HG03571 (cell line): ENCODE results near the gene SNED1.

Experiments
- ATAC-seq: cut with Tn5 transposase; IDR thresholded peaks from one replicate; pipeline ENCODE4 v1.9.1; 2021; ENCODE audit not compliant: unreplicated experiment

SNED1 gene

DNA sequence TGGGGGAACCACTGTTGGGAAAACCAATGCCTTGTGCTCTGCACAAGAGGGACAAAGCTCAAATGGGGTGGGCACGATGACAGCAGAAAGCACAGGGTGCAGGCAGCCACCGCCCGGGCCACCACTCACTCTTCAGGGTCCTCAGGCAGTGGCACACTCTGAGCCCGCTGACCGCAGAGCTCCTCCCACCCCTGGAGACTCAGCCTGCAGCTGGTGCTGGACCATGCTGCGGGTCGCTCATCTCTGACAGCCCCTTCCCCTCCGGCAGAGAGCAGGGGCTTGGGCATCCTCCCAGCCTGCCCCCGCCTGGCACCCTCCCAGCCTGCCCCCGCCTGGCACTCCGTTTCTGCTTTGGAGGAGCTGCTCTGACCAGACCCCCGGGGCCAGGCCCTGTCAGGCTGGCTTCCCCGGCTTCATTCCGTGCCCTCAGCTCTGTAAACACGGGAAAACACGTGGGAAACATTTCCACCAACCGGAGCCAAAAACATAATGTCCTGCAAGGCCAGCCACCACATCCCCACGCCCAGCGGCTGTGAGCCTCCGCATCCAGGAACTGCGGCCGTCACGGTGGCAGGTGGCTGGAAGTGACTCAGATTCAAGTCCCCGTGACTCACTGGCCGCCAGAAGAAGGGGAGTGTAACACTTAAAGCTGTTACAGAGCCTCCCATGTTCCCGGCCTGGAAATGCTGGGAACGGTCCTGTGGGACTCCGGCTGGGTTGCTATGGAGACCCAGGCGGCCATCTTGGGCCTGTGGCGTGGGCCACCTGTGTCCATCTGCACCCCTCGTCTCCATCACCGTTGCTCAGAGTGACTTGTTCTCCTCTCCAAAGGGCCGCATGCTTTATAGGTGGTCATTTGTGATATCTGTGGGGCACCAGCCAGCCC is 6.8 kb upstream of the SNED1 start:
- ATAC-seq, result no peak

DNA sequence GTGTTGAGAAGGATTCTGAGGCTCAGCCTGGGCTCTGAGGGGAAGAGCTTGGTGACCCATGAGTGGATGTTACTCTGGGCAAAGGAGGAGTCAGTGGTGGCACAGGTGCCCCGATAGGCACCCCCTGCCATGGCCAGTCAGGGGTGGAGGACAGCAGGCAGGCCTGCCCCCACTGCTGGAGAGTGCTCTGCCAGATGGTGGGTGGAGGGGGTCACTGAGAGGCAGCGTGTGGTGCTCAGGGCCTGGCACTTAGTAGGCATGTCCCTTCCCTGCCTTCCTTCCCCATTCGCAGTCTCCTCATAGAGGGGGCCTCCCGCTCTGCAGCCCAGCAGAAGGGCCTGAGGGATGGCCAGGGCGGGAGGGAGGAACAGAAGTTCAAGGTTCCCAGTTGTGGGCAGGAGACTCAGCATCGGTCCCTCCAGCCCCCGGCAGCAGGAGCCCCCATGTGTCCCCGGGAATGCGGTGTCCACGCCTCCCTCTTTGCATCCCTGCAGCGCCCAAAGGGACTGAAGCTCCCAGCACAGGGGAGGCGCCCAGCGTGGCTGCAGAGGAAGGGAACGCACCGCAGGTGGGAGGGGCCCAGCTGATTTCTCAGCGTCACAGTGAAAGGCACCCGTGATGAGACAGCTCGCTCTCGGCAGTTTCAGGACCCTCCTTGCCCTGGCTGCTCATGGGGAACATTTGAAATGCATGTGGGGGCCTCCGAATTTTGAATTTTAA is 5.7 kb upstream of the SNED1 start:
- ATAC-seq, result no peak

DNA sequence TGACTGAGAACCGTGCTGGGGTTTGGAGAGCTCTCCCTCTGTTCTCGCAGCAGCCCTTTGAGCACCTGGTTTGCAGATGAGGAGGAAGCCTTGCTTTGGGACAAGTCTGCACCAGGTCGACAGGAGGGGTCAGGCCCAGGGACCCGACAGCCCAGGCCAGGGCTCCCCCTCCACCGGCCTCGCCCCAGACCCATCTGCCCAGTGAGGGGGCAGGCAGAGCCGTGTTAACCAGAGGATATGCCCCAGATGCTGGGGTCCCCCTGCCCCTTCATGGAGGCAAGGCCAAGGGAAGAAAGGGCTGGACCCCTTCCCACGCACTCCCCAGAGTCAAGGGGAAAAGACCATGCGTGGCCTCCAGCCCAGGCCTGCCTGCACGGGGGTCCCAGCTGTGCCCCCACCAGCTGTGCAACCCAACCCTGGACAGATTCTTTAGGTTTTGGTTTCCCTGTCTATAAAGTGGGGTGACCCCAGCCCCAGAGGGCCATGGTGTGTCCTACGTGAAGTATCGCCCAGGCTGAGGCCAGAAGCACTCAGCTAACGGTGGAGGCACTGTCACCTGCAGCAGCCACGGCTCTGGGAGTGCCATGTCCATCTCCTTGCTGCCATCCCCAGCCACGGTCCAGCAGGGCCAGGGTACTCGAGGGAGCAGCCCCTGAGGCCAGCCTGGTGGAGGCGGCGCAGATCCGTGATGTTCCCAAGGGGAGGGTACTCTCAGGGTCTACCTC is 4.8 kb upstream of the SNED1 start:
- ATAC-seq, result no peak

DNA sequence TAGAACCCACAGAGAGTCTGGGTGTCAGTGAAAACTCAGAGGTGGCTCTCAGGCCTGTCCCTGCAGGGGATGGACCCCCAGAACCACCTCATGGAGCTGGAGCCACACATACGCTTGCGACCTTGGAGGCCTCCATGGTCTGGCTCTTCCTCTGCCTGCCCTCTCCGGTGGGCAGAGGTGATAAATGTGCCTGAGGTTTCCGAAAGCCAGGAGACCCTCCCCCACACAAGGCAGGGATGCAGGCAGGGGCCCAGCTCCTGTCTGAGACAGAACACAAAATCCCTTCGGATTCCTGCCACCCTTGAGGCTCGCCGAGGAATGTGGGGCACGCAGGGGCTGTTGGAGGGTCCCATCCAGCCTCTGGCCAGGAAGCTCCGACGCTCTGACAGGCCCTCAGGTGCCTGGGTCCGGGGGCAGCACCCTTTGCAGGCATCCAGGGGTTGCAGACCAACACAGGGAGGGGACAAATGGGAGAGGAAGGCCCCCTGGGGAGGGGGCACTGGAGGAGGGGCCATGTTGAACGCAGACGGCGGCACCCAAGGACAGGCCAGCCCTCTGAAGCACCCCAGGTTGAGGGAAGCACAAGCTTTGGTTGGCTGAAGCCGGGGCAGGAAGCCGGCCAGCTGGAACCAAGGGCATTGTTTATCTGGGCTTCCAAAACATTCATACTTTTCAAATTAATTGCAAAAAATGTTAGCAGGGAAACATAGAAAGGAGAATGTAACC is 4.1 kb upstream of the SNED1 start:
- ATAC-seq, result no peak

DNA sequence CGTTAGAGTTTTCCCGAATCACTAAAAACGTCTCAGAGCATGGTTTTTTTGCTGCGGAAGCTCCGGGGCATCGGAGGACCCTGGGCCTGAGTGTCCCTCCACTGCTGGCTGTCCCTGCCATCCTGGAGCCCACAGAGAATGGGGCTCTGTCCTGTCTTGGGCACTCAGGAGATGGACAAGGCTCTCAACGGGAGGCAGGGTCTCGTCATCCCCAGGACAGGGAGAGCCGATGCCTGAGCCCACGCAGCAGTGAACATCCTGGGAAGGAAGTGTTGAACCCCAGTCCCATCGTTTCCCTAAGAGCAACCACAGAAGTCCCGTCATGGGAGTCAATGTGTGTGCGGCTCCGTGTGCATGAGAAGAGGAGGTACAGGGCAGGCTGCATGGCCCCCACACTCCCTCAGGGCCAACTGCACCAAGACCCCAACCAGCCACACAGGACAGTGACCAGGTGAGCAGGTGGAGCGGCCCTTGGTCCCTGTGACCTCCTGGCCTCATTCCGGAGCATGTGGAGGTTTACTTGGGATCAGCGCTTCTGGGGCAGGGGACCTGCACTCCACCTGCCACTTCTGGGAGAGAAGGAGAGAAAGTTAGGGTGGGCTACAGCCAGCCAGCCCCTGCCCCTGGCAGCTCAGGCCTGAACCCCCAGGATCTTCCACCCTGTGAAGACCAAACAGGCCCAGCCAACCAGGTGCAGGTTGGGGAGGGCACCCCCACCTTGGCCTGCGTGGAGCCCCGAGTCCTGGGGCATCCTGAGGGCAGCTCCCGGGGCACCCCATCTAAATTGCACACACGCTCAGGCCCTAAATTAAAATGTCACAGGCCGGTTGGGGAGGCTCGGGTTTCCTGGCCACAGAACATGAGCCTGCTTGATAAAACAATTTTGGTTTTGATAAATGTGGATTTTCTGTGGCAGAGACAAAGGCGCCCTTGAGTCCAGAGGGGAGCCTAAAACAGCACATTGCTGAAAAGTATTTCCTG is 3.1 kb upstream of the SNED1 start:
- no peak for ATAC-seq

DNA sequence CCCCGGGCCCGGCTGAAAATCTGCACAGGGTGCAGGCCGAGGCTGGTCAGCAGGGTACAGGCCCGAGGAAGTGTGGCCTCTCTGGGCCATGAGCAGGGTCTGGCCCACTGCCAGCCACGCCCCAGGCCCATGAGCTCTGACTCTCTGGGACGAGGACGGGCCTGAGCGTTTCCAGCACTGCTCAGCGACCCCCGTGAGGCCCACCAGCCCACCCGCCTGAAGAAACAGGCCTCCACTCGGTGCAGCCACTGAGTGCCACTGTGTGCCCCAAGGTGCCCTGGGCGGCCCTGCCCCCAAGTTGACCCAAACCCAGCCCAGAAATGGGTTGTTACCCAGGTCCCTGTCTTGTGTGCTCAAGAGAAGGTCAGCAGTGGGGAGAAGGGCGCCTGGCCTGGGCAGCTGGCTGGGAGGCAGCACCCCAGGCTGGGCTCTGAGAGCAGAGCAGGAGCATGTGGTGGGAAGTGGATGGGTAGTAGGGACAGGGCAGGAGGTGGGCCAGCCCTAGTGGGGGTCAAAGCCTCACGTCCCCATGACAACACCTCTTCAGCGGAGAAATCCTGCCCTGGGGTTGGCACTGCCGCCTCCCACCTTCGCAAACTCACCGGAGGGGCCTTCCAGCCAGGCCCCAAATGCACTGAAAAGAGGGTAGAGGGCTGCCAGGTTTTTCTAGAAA is 2.1 kb upstream of the SNED1 start:
- no peak for ATAC-seq

DNA sequence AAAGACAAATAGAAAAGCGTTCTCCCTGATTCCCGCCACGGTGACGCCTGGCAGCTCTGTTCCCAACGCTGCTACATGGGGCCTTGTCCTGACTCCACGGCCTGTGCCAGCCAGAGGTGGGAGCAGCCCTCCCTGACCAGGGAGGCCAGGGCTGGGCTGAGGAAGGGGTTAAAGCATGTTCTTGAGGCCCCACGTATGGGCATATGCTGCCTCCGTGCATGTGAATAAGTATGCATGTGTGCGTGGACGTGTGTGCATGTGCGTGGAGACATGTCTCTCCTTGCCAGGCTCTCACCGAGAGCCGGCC is 1.6 kb upstream of the SNED1 start:
- ATAC-seq, result no peak

DNA sequence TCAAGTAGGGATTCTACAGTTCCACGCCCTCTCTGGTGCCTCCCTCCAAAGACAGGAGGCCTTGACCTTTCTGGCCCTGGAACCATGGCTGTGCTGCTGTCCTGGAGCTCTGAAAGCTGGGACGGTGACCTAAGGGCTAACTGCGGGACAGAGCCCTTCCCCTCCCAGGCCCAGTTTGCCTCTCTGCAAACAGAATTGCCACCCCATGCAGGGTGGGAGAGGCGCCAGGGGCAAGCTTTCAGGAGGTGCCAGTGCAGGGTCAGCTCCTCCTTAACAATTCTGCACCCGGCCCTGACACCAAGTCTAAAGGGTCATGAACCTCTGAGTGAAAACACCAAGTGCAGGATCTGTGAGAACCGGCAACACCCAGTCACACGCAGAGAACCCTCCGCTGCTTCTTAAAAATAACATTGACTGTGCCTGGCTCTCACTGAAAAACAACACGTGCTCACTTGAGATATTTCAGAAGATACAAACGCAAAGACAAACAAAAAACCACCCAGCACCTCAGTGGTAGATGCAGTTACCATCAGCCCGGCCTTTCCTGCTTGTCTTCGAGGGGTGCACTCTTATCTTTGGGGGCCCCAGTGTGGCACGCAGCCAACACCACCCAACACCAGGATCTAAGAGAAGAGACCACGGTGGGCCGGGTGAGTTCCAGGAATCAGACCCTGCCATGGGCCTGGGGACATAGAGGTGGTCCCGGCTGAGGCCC is 1.1 kb upstream of the SNED1 start:
- no peak for ATAC-seq

DNA sequence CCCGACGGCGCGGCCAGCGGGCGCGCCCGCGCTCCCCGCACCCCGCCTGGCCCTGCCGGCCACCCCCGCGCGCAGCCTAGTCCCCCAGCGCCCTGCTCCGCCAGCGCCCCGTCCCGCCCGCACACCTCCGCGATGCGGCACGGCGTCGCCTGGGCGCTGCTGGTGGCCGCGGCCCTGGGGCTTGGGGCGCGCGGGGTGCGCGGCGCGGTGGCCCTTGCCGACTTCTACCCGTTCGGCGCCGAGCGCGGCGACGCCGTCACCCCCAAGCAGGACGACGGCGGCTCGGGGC is 232 bp downstream of the SNED1 start:
- no peak for ATAC-seq

DNA sequence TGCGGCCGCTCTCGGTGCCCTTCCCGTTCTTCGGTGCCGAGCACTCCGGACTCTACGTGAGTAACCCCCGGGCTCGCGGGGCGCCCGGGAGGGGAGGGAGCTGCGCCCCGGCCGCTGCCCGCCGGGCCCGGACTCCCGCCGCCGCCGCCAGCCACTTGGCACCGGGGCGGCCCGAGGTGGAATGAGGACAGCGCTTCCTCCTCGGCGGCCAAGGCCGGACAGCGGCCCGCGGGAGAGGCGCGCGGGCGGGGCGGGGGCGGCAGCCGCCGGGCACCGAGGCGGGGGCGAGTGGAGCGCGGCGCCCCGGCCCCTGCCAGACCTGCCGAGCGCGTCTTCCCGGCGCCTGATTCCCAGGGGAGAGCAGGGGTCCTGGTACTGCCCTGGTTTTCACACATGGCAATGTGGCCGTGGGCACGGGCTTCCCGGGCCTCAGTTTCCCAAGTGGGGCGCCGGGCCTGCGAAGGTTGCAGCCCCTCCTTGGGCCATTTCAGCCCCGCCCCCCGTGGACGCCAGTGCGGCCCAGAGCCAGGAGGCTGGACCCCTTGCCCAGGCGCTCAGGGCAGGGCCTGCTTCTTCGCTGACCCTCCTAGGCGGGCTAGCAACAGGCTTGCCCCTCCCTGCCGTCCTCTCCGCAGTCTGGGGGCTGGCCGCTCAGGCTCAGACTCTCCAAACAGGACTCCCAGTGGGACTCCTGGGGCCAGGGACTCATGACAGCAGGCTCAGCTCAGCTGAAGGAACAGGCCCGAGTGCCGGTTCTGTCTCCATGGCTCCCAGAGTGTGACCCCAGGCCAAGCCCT is 775 bp downstream of the SNED1 start:
- ATAC-seq, result no peak

DNA sequence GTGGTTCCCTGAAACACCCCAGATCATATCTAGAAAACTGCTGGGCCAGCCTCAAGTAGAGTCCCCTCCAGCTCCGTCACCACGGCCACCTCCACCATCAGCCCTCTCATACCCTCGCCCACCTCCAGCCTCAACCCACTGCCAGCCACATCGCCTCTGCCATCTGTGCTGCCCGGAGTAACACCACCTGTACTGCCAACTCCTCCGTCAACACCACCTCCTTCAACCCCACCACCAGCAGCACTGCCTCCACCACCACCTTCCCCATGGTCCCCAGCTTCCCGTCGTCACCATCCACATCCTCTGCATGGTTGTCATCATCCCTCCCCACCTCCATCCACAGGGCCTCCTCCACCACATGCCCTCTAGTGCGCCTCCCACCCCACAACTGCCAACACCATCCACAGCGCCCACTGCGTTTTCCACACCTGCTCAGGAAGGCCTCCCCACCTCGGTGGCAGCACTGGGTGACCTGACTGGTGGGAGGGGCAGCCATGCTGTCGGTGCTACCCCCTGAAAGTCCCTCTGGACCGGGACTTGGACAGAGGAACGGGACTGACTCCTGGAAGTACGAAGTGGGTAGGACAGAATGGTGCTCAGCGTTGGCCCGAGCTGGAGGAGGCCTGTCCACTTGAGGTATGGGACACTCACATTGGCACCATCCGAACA is 1.6 kb downstream of the SNED1 start:
- ATAC-seq, result no peak

DNA sequence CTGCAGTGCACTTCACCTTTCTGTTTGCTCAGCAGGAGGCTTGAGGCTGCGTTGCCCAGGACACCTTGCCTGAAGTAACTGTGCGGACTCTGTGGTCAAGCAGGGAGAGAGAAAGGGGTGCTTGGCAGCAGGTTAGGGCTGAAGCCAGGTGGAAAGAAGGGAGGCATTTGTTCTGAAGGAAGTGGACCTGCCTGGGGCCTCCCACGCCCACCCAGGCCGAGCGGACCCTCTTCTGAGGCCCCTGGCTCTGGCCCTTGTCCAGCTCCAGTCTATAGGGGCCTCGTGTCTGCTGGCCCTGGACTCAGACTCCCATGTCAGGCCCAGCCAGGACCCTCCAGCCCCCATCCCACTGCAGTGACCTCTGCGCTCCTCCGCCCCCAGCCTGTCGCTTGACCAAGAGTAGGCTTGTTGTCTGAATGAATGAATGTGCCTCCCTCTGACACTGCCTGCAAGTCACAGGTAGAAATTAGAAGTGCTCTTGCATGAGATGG is 2.5 kb downstream of the SNED1 start:
- no peak for ATAC-seq

DNA sequence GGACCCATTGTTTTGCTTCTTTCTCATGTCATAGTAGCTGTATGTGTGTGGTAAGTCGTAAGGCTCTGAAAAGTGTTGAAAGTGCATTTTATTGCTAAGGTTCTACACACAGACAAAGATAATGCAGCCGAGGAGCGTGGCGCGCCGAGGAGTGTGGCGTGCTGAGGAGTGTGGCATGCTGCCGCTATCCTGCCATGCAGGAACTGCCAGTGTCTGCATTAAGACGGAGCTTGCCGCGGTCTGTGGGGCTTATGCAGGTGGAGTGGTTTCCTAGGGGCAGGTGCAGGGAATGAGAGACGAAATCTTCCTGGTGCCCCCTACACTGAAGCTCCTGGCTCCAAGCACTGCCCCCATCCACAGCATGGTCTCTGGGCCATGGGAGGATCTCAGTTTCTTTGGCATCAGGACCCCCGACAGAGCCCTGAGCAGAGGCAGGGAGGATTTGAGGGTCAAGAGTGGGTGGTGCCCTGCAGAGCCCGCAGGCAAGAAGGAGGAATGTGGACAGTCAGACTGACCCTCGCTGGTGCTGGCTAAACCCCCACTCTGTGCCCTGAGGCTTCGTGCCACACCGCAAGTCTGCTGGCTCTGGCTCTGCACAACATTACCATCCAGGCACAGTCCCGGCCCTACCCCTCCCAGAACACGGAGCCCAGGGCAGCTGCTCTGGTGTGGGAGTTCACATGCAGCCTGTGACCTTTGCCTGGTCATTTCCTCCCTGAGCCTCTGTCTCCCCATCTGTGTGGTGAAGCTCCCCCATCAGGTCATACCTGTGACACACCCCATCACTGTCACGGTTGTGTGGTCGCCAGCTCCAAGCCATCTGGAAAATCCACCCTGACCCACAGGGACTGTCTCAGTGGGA is 3.2 kb downstream of the SNED1 start:
- no peak for ATAC-seq

DNA sequence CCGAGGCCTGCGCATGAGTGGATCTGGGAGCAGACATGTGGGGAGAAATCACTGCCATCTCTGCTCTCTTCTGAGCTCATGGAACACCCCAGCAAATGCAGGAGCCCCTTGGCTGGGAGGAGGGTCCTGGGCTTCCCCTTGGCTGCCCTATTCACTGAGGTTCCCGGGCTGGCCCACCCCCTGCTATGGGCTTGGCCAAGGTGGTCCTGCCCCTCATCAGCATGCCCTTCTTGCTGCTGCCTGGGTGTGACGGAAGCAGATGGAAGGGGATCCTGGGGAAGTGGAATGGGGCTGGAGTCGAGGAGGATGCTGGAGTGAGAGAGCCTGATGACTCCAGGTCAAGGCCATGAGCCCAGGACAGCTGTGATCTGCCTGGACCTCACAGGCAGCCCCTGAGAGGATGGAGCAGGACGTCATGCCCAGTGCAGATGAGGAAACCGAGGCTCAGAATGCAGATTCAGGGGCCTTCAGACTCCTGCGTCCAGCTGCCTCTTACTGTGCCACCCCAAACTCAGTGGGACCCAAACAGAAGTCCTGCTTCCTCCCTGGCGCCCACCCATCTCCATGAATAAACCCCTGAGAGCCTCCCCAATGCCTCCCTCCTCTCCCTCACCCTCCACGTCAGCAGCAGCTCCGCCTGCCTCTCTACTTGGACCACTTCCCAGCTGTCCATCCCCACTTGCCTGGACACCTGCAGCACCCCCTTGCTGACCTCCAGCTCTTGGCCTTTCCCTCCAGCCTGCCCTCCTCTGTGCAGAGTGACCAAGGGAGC is 4.0 kb downstream of the SNED1 start:
- ATAC-seq, result no peak

DNA sequence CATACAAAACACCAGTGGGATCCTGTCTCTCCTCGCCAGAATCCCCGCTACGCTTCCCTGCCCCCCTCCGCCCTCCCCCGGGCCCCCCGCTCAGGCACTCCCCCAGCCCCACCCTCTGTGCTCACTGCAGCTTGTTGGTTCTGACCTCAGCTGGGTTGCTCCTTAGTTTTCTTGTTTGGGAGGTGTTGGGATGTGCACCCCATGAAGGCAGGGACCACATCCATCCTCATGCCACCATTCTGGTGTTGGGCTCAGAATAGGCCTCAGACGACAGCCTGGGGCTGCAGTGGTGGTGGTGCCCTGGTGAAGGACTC is 4.6 kb downstream of the SNED1 start:
- no peak for ATAC-seq

DNA sequence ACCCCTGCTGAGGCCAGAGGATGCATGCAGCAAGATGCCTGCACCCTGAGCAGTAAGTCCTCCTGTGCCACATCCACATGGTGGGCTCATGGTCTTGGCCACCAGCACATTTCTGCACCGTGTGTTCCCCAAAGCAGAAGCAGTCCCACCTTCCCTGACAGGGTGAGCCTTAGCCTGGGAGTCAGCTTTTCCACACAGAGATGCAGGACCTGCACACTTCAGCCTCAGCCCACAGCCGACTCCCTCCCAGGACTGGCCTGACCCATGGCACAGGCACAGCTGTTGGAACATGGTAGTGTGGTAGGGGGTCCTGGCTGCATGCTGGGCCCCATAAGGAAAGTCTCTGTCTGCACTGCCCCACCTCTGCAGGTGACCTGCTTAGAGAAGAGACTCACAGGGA is 5.0 kb downstream of the SNED1 start:
- no peak for ATAC-seq
